Brain microvascular endothelial cell (primary cell): ENCODE data around the gene MYH16.
"Not testable (repeated sequence)": the region's sequence is repeated elsewhere in the genome, so short reads cannot be mapped to it uniquely, and the experiment has no call there.

Experiments used
- DNase-seq: peaks from one replicate; pipeline ENCODE4 v3.0.0-alpha.2; 2020
- H3K27ac ChIP-seq: fragments of 250-450 bp; sonication (Bioruptor Pico); 2 replicates; pipeline ENCODE4 v1.5.1; 2020; ENCODE audit warnings: mild to moderate bottlenecking, moderate library complexity
- H3K27me3 ChIP-seq: fragments of 250-450 bp; sonication (Bioruptor Pico); replicated peaks from 2 replicates; pipeline ENCODE4 v1.5.1; 2020; ENCODE audit warnings: mild to moderate bottlenecking
- H3K36me3 ChIP-seq: fragments of 250-450 bp; sonication (Bioruptor Pico); replicated peaks from 2 replicates; pipeline ENCODE4 v1.5.1; 2020; ENCODE audit warnings: mild to moderate bottlenecking
- H3K4me3 ChIP-seq: 2 replicates; pipeline ENCODE4 v1.5.1; 2011; ENCODE audit warnings: low read depth, mild to moderate bottlenecking, control low read depth, low read length, moderate library complexity
- in situ Hi-C: cut with HindIII; loops from 2 replicates; pipeline ENCODE4 v1.10.0; 2017; ENCODE audit warnings: low sequenced_read_pairs, low pct_ligation_motif_present
- TF ChIP-seq, protein P1 (sequence below): IDR thresholded peaks from 2 replicates; pipeline ENCODE4 v1.5.1; 2011; ENCODE audit warnings: low read depth, mild to moderate bottlenecking, moderate library complexity, low read length, control low read depth, inconsistent platforms; ENCODE audit errors: missing control alignments

Gene MYH16

DNA sequence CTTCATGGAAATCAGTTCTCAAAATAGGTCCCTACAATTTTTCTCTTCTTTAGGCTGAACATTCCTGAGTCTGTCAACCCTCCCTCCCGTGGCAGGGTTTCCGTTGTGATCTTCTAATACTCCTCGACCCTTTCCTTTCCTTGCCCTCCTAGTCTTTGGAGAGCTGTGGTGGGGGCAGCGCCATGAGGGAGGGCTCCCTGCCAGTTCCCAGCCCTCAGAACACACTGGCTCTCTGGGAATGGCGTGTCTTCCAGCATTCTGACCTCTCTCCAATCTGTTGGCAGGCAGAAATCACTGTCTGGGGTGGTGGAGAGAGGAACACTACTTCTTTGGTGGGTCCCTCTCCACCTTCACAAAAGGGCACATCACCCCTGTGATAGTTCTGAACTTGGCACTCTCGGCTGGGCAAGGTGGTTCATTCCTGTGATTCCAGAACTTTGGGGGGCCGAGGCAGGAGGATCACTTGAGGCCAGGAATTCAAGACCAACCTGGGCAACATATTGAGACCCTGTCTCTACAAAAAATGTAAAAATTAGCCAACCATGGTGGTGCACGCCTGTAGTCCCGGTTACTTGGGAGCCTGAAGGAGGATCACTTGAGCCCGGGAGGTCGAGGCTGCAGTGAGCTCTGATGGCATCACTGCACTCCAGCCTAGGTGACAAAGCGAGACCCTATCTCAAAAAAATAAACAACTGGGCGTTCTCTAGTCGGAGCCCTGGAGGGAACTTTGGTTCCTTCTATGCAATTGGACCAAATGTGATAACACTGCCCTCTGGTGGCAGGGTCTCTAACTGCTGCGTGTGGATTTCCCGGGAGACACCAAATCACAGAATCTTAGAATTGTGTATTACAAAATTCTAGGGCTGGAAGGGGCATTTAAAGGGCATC lies 39.9 kb downstream of the MYH16 start:
- Histone ChIP-seq H3K36me3 (no peaks in the 10 kb centered on the region), H3K27ac (no peak overlapping the region), H3K27me3 (no peaks in the 10 kb centered on the region), H3K4me3 (no peak overlapping the region)
- in situ Hi-C loops, result loop anchor here (25.0 kb wide), 1 partner anchor 300 kb away; no protein-coding TSS in a partner anchor
- peak; percentile 50 for DNase-seq
- TF ChIP-seq, protein P1, sequence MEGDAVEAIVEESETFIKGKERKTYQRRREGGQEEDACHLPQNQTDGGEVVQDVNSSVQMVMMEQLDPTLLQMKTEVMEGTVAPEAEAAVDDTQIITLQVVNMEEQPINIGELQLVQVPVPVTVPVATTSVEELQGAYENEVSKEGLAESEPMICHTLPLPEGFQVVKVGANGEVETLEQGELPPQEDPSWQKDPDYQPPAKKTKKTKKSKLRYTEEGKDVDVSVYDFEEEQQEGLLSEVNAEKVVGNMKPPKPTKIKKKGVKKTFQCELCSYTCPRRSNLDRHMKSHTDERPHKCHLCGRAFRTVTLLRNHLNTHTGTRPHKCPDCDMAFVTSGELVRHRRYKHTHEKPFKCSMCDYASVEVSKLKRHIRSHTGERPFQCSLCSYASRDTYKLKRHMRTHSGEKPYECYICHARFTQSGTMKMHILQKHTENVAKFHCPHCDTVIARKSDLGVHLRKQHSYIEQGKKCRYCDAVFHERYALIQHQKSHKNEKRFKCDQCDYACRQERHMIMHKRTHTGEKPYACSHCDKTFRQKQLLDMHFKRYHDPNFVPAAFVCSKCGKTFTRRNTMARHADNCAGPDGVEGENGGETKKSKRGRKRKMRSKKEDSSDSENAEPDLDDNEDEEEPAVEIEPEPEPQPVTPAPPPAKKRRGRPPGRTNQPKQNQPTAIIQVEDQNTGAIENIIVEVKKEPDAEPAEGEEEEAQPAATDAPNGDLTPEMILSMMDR, result peak; percentile 90

DNA sequence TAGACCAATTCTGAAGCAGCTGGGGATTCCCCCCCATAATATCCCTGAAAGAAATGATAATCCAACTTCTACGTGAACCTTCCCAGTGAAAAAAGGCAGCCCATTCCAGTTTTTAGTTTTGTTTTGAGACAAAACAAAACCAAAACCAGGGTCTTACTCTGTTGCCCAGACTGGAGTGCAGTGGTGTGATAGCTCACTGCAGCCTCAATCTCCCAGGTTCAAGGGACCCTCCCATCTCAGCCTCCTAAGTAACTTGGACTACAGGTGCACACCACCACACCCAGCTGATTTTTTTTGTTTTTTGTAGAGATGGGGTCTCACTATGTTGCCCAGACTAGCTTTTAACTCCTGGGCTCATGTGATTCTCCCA lies 40.5 kb downstream of the MYH16 start:
- DNase-seq, result no peak
- Histone ChIP-seq H3K27ac (no peak overlapping the region), H3K36me3 (no peaks in the 10 kb centered on the region), H3K4me3 (no peak overlapping the region), H3K27me3 (no peaks in the 10 kb centered on the region)
- TF ChIP-seq, protein P1, result no peak
- in situ Hi-C loops, result loop anchor here (25.0 kb wide), 1 partner anchor 301 kb away; no protein-coding TSS in a partner anchor

DNA sequence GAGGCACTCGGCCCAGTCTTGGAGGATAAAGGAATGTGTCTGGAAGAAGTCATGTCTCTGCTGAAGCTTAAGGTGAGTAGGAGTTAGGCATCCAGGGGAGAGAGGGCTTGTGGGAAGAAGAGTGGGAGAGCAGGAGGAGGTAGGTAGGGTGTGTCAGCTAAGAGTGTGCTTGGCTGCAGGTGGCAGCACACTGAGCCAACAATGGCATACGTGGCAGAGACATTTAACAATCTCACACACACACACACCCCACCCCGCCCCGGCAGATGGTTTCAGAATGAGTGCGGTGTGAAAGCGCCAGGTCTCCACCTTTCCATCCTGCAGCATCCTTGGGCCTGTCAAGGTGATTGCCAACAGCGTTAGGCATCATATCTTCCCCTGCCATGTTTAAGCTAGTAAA lies 41.9 kb downstream of the MYH16 start:
- TF ChIP-seq, protein P1, result no peak
- H3K36me3 ChIP-seq, result no peaks in the 10 kb centered on the region
- no peak overlapping the region for H3K4me3 ChIP-seq
- no peaks in the 10 kb centered on the region for H3K27me3 ChIP-seq
- no peak for DNase-seq
- in situ Hi-C loops, result loop anchor here (25.0 kb wide), 1 partner anchor 302 kb away; no protein-coding TSS in a partner anchor
- H3K27ac ChIP-seq, result no peak overlapping the region

DNA sequence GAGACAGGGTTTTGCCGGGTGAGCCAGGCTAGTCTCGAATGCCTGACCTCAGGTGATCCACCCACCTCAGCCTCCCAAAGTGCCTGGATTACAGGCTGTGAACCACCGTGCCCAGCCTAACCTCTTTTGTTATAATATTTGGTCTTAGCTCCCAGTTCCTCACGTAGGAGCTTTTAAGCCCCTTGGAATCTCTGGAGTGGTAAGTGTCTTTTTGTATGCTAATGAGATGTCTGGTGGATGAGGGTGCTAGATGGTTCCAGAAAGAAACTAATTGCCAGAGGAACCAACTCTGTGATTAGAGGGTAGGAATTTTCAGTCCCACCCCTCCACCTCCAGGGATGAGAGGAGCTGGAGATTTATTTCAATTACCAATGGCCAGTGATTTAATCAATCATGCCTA lies 47.7 kb downstream of the MYH16 start:
- no peak for DNase-seq
- H3K27ac ChIP-seq, result no peak overlapping the region
- no peaks in the 10 kb centered on the region for H3K36me3 ChIP-seq
- TF ChIP-seq, protein P1, result no peak
- in situ Hi-C loops, result loop anchor here (25.0 kb wide), 1 partner anchor 308 kb away; no protein-coding TSS in a partner anchor
- H3K4me3 ChIP-seq, result no peak overlapping the region
- H3K27me3 ChIP-seq, result no peaks in the 10 kb centered on the region

DNA sequence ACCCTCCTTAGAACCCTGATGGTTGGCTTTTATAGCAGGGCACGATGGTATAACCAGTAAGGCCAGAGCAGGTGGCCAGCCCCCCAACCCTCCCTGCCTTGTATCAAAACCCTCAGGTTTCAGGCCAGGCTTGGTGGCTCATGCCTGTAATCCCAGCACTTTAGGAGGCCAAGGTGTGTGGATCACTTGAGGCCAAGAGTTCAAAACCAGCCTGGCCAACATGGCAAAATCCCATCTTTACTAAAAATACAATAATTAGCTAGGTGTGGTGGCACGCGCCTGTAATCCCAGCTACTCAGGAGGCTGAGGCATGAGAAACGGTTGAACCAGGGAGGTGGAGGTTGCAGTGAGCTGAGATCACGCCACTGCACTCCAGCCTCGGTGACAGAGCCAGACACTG lies 50.0 kb downstream of the MYH16 start:
- not testable (repeated sequence) for H3K27ac ChIP-seq, H3K27me3 ChIP-seq, DNase-seq, H3K36me3 ChIP-seq, H3K4me3 ChIP-seq
- in situ Hi-C loops, result loop anchor here (25.0 kb wide), 1 partner anchor 310 kb away; no protein-coding TSS in a partner anchor

DNA sequence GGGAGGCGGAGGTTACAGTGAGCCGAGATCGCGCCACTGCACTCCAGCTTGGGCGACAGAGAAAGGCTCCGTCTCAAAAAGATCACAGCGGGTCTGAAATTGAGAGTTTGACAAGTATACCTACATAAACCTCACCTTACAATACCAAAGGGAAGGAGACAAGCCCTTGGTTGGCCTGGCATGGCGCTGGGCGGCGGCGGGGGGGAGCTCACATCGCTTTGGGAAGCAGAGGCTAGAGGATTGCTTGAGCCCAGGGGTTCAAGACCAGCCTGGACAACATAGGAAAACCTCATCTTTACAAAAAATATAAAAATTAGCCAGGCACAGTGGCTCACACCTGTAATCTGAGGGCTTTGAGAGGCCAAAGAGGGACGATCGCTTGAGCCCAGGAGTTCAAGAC lies 51.9 kb downstream of the MYH16 start:
- Histone ChIP-seq H3K27me3 (no peaks in the 10 kb centered on the region), H3K4me3 (peak overlapping the region; percentile 97), H3K36me3 (no peaks in the 10 kb centered on the region), H3K27ac (no peak overlapping the region)
- TF ChIP-seq, protein P1, result no peak
- in situ Hi-C loops, result loop anchor here (25.0 kb wide), 1 partner anchor 312 kb away; no protein-coding TSS in a partner anchor
- no peak for DNase-seq
